ENCODE results near the gene CD8B2. TPM values are rescaled to one million over a fixed set of nuclear protein-coding genes. Genes with fewer than 3 reads are reported as not detected.

Gene CD8B2
- total RNA-seq: not detected in 2 replicates

GRCh38 chr2:106486551-106487385 is at the start of gene CD8B2:
CD8B2 (plus strand) TSS chr2:106487364; CDS start chr2:106487427, 63 bp downstream.

DNA sequence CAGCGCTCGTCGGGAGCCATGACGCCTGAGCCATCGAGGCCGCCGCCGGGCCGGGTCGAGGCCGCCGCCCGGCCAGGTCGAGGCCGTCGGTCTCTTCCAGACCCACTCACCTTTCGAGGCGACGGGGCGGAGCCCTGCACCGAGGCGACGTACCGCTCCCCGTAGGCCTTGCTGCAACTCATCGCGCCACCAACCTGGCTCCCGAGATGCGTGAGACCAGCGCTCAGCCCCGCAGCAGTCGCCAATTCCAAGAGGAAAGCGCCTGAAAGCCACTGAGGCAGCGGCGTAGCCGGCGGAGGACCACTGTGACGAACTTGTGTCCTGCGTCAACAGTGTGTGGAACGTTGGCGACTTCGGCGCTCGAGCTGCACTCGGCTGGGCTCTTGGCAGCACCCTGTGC is 19.1 kb upstream of the CD8B2 start, which contains the start of gene RGPD3:
Gene RGPD3 (minus strand): TSS at position 307 of the 400 bp plus-strand sequence. CDS start 125 bp downstream, at position 182.

Other genes with a start within 250 kb of the CD8B2 start
- gene RGPD3, start 19.0 kb upstream of the CD8B2 start, total RNA-seq: 0.34 and 0.43 TPM in 2 replicates